NCI-H345 treated with DMSO at 0.1 percent for 48 hours (cell line): ENCODE measurements around the gene AKAP3.

Experiments used
- DNase-seq: peaks from one replicate; lab custom pipeline; 2025; ENCODE audit not compliant: unreplicated experiment; lab: John Stamatoyannopoulos, UW

Gene AKAP3

DNA sequence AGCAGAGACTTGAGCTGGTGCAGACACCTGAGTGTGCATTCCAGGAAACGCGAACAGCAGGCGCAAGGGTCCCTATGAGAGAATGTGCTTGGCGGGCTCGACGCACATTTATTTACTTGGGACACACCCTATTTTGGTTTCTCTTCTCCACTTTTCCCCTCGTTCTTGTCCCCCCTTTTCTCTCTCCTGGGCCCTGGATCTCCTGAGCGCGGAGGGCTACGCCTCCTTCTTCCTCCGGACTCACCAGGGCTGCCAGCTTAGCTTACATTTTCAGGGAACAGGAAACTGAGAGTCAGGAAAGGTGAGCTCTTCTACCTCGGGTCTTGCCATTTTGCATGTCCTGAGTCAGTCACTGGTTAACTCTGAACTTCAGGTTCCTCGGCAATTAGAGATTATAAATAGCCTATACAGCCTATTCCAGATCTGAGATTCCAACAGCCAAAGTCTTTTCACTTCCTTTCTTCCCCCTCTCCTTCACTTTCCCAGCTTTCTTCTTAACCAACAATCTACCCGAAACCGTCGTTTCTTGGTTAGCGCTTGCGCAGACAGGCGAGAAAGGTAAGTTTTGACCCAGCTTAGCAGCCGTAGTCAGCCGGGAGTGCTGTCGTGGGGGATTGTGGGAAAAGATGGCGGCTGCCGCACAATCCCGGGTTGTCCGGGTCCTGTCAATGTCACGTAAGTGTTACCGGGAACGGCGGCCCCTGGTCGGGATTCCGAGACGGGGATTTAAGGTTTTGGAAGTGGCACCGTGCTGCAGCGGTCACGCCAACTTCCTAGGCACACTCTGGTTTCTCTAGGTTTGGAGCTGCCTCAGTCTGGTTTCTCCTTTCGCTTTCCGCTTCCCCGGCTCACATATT, at the start of gene AKAP3, which contains the start of gene NDUFA9:
Gene AKAP3 (minus strand): TSS at position 551 of the 857 bp plus-strand sequence. CDS start 10,855 bp downstream, outside the sequence.
Gene NDUFA9 (plus strand): TSS at position 614 of the 857 bp plus-strand sequence. CDS start 13 bp downstream, at position 627.
- DNase-seq, result peak; percentile 84

DNA sequence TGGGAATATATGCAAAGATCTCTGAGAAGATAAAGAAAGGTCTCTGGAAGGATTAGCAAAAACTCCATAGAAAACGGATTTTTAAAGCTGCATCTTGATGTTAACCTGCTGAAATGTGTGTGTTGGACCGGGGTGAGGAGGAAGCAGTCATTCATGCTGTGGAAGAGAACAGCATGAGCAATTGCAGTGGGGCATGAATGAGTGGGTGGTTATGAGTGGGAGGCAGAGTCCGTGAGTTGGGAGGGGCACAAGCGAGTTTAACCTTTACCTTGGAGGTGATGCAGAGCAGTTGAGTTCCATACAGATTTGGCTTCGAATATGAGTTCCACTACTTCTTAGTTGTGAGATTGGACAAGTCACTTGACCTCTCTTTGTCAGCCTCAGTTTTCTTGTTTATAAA, 41.9 kb upstream of the AKAP3 start:
- no peak for DNase-seq

DNA sequence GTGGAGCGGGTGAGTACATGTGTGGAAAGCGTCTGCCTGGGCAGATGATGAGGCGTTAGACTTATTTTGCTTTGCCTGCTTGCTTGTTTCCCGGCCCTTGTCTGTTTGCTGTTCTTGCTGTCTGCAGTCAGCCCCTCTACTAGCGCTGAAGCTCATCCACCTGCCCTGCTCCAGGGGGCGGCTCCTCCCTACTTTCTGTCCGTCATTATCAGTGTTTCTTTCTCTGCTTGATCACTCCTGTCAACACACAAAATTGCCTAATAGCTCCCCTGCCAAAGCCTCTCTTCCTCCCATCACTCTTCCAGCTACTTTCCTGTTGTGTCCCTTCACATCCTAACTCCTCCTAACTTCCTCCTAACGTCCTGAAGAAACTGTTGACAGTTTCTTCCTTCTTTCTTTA, 36.5 kb upstream of the AKAP3 start:
- no peak for DNase-seq

DNA sequence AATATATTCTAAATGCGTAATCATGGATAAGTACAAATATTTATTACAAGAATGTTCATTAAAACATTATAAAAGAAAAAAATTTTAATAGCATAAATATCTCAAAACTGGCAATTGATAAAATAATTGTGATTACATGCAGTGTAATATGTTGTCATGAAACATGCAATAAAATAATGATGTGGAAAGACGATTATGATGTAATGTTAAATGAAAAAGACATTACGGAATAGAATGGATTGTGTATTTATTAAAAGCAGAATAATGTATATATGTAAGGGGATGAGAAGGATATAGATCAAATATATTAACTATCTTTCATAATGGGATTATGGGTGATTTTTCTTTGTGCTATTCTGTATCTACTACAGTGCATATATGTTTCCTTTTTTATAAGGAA, 32.9 kb upstream of the AKAP3 start:
- DNase-seq, result no peak

DNA sequence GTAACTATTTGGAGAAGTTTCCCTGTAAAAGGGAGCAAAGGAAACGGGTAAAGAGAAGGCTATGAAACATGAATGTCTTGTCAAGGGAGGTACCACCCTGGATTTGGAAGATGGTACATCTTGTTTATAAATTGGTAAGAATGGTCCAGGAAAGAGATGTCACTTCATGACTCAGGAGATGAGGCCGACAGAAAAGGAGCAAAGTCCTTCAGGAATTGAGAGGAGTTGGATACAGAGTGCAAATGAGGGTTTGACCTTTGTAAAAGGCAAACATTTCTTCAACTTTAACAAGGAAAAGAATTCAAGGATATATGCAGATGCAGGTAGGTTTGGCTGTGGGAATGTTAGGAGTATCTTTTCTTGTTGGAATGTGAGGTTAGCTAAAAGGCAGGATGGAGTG, 30.9 kb upstream of the AKAP3 start:
- DNase-seq, result no peak

DNA sequence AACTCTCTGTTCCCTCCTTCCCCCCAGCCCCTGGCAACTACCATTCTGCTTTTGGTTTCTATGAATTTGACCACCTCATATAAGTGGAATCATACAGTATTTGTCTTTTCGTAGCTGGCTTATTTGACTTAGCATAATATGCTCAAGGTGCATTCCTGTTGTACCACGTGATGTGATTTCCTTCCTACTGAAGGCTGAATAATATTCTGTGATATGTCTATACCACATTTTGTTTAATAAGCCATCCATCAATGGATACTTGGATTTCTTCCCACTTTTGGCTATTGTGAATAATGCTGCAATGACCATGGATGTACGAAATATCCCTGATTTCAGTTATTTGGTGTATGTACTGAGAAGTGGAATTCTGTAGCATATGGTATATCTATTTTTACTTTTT, 16.4 kb upstream of the AKAP3 start:
- no peak for DNase-seq

DNA sequence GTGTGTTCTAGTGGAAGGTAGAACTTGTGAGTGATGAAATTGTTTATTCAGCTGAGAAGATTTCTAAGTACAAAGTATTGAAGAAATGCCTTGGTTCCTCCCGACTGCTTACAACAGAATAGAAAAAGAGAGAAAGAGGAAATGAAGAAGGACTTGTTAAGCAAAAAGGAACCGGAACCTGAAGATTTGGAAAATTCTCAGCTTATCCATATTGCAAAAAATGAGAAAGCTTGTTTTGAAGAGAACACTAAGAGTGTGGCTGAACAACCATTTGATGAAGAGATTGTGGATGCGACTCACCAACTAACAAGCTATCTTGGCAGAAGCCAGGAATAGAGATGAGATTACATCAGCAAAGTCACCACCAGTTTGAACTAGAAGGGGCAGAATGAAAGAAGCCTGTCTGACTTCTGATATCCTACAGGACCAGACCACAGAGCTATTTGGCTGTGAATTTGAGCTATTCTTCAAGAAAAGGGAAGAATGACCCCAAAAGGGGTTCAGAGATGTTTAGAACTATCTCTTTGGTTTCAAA, 15.2 kb upstream of the AKAP3 start:
- DNase-seq, result no peak

DNA sequence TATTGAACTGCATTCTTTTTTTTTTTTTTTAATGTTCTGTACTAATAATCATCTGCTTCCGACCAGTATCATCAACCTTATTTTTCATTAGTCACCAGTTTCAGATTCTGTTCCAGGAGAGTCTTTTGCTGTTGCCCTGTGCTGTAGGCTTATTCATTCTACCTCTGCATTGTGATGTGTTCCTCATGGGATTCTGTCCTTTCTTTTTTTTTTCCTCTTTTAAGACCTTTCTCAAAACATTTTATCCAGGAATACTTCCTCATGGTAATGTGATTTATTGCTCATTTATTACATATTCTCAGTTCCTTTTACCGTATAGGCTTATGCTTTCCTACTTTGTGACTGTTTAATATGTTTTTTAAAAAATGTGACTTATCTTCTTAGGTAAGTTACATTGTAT, 4.8 kb upstream of the AKAP3 start:
- DNase-seq, result no peak

DNA sequence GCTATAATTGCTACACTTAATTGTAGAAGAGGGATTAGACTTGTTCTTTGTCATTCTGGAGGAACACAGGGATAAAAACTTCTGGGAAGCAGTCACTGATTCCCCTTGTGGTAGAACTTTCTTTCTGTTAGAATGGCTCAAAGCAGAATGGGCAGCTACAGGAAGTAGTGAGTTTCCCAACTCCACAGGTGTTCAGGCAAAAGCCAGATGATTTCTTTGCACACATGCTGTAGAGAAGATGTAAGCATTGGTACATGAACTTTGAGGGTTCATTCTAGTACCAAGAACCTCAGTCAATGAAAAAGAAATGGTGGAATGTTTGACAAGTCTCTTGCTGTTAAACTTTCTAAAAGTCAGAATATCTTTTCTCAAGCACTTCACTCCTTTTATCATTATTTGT, 4.4 kb upstream of the AKAP3 start:
- no peak for DNase-seq

DNA sequence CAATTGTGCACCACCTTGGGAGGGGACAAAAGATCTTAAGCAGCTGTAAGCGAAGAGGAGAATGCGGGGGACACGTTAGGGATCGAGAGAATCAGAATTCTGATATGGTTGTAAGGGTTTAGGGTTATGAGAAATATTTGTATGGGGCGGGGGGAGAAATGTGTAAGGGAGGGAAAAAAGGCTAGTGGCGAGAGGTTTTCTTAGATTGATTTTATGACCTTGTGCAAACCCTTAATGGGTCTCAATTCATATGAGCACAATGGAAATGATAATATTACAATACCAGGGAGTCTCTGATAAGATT, 459 bp upstream of the AKAP3 start:
- DNase-seq, result no peak

DNA sequence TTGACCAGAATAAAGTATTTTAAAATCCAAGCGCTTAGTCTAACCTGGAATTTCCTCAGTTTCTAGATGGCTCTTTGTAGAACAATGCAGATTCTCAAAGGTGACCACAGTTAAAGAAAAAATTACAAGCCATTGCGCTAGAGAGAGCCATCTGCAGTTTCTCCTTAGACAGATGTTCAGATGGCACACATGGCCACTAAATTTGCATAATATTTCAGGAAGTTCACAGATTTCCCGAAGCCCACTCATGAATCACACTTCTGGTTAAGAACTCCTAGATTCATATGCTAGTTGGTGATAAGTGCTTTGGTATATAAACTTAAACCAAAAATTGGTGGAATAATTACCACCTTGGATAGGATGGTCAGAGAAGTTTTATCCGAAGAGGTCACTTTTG, 749 bp downstream of the AKAP3 start:
- no peak for DNase-seq

DNA sequence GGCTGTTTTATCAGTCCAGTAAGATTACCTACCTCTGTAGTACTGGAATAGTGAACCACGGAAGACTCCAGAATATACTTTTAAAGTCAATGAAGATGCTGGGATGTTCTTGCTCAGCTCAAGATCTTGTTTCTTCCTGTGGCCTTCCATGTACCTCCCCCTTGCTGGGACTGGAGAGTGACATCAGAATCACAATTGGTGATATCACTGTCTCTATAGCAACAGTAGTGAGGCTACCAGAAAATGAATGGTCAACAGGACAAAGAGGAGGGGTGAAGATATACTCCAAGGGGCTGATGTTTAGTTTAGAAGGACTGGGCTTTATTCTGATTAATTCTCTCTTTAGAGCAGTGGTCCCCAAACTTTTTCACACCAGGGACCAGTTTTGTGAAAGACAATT, 3.8 kb downstream of the AKAP3 start:
- no peak for DNase-seq

DNA sequence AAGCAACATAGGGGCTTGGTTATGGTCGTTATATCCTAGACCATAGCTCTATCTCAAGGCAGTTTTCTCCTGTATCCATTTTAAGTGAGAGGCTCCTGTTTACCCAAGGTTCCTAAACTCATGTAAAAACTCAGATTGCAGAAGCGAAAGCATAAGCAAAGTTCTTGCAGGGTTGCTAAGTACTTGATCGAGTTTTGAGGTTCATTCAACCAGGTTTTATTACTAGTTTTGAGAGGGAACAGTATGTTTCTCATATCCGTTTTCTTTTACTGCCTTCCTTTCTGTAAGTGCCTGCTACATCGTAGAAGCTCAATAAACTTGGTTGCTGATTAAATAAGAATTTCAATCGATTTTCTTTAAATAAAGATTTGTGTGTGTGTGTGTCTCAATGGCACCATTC, 5.1 kb downstream of the AKAP3 start:
- DNase-seq, result no peak

DNA sequence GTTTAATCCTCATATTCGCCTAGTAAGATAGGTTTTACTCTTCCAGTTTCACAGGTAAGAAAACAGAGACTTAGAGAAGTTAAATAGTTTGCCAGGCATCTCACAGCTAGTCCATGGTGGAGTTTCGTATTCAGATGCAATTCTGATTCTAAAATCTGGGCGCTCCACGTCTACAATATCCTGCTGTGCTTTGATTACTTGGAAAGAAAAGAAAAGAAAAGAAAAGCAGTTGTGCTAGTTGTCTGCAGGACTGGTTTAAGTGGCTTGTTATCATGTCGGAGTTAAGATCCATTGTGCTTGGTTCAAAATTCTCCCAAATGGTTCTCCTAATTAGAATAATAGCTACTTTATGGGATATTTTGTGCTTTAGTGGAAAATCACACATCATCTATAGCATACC, 18.6 kb downstream of the AKAP3 start:
- no peak for DNase-seq

DNA sequence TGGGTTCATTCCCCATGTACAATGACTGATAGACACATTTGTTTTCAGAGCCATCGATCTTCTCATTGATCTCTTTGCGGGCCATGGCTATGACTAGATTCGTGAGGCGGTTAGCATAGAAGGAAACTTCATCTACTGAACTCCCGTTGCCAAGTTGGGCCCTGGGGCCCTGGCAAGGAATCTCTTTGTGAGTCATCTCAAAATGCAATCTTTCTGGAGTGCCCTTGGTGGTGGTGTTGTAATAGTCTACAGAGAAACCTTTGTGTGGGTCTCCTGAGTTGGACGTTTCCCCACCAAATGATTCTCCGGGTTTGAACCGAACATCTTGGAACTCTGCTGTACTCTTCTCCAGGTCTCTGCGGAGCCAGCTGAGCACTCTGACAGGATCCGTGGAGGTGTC, 20.4 kb downstream of the AKAP3 start:
- no peak for DNase-seq

DNA sequence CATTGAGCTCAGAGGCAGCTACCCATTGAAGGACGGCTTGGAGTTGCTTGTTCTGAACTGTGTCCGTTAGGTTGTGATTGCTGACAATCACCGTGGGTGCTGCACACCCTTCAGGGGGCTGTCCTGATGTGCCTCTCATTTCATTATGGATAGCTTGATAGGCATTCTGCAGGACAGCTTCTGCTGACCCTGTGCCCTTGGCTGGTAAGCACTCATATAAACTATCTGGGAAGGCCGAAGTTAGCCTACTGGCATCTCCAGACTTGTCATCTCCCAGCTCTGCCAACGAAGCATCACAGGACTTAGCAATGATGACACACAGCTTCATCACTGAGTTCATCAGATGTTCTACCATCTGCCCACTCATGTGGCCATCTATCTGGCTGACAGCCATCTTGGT, 22.3 kb downstream of the AKAP3 start:
- no peak for DNase-seq

DNA sequence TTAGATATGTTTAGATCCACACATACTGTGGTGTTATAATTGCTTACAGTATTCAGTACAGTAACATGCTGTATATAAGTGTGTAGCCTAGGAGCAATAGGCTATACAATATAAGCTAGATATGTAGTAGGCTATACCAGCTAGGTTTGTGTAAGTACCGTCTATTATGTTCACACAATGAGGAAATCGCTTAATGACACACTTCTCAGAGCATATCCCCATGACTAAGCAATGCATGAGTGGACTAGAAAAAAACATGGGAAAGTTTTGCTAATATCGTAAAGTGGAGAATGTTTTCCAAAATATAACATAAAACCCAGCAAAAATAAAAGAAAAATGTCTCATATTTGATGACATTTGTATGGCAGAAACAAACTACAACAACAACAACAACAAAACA, 27.3 kb downstream of the AKAP3 start:
- no peak for DNase-seq

DNA sequence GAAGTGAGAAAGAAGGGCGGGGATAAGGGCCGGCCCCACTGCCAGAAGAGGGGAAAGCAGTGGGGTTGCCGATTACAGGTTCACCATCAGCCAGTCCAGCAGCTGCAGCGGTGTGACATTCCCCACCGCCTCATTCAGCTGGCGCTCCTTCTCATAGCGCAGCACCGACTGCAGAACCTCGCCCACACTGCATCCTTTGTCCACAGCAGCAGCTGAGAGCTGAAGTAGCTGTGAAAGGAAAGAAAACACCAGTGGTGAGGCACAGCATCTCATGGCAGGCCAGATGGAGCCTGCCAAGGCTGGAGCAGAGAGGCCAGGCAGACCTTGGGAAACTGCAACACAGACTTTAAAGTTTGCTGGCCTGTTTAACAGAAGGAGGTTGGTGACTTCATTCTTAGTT, 33.2 kb downstream of the AKAP3 start:
- DNase-seq, result no peak

DNA sequence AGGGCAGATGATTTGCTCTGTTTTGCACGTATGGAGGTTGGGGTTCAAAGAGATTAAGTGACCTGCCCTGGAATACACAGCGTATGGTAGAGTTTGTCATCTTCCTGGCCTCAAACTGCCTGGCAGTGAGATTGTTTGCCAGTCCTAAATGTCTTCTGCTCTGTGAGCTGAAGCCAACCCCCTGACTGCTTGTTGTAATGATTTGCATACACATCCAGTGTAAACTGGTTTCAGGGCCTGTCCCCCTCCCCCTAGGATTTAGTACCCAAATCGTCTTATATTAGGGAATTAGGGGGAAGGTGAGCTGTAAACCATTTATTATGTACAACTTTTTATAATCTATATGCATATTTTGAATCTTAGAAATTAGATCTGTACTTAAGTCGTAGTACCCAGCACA, 38.4 kb downstream of the AKAP3 start:
- DNase-seq, result no peak

DNA sequence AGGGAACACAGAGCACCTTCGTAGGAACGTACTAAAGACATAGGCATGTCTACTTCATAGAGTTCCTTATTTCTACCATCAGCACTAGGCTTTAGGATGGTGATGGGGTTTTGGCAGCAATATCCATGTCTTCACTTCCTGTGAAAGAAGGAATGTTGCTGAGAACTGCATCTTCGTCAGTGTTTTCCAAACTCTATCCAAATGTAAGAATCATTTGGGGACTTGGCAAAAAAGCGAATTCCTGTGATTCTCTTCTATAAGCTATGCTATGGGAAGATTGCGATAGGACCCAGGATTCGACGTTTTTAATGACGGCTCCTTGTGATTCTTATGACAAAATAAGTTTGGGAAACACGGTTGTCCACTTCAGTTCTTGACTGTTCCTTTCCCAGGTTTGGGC, 39.8 kb downstream of the AKAP3 start:
- no peak for DNase-seq

DNA sequence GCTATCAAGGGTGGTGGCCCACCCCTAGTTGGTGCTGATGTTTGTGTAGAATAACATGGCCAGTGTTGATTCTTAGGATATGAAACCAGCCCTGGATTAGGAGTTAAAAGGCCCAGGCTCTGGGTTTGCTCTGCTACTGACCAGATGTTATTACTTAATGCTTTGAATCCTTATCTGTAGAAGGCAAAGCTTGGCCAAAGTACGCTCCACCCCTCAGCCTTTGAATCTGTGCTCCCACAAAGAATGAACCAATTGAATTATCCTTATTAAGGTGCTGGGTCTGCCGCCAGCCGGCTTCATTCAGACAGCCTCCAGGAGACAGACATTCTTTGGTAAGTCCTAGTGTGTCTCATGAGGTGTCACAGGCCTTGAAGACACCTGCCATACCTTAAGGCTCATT, 41.8 kb downstream of the AKAP3 start:
- no peak for DNase-seq

DNA sequence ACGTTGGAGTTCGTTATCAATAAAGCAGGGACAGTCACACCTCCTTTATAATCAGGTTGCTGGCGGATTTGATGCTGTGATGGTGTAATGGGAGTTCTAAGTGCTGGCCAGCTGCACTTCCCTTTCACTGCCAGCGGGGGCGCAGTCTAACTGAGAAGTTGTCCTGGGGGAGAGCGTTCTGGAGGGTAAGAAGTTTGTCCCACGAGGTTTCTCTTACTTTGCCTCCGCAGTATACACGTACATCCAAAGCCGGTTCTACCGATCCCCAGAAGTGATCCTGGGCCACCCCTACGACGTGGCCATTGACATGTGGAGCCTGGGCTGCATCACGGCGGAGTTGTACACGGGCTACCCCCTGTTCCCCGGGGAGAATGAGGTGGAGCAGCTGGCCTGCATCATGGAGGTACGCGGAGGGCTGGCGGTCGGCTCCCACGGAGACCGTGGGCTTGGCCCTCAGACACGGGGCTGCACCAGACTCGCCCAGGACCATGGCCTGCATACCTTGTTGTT, 44.1 kb downstream of the AKAP3 start:
- DNase-seq, result peak; percentile 8

DNA sequence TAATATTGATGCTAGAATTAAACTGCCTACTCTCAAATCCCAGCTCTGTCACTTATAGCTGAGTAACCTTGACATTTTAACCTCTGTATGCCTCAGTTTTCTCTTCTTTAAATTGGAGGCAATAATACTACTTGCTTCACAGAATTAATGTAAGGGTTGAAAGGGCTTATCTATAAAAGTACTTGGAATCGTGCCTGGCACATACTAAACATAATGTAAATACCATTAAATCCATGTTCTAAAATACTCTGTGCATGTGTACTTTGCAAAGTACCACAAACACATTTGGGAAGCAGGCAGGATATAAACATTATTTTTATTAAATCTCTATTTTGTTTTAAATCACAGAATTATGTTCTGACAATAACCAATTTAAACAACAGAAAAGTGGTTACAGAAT, 44.9 kb downstream of the AKAP3 start:
- DNase-seq, result no peak
